Stomach (tissue), 9 donors: ENCODE results near the gene SSH2. TPM values are rescaled to one million over a fixed set of nuclear protein-coding genes. Genes with fewer than 3 reads are reported as not detected.

Experiments
- DNase-seq, 2 donors: peaks; one replicate each; pipeline versions ENCODE4 v3.0.0 to v3.0.0-alpha.2; 2013 to 2019
- H3K27ac ChIP-seq, 5 donors: fragments of 200-600 bp in 4 of 5; sonication (generic) in 4 of 5; one replicate each; pipeline ENCODE4 v1.5.1; 2013 to 2019; ENCODE audit warnings: mild to moderate bottlenecking in 1 of 5, moderate library complexity in 1 of 5
- H3K27me3 ChIP-seq, 3 donors: fragments of 200-600 bp; sonication (generic); one replicate each; pipeline ENCODE4 v1.5.1; 2017 to 2019; ENCODE audit warnings: mixed run types in 1 of 3
- H3K36me3 ChIP-seq, 4 donors: fragments of 200-600 bp; sonication (generic); 1 replicate in 3 of 4; 2 replicates in 1 of 4; pipeline ENCODE4 v1.5.1; 2016 to 2019
- H3K4me1 ChIP-seq, 4 donors: fragments of 200-600 bp; sonication (generic); one replicate each; pipeline ENCODE4 v1.5.1; 2016 to 2019
- H3K4me3 ChIP-seq, 4 donors: fragments of 200-600 bp; sonication (generic) in 3 of 4; one replicate each; pipeline ENCODE4 v1.5.1; 2016 to 2019; ENCODE audit warnings: mild to moderate bottlenecking in 1 of 4
- H3K9me3 ChIP-seq, 4 donors: fragments of 200-600 bp; sonication (generic); one replicate each; pipeline ENCODE4 v1.5.1; 2016 to 2019
- CTCF ChIP-seq, 7 experiments: fragments of 450-650 bp in 4 of 7; fragments of 200-600 bp in 3 of 7; sonication (generic) in 3 of 7; IDR thresholded peaks; one replicate each; pipeline ENCODE4 v1.5.1; 2016 to 2019; ENCODE audit warnings: antibody characterized with exemption in 7 of 7, control low read depth in 2 of 7, mild to moderate bottlenecking in 1 of 7
- EP300 ChIP-seq: sonication (generic); formaldehyde crosslinking; IDR thresholded peaks from one replicate; pipeline ENCODE4 v1.6.1; 2017; ENCODE audit warnings: antibody characterized with exemption
- POLR2A ChIP-seq, 4 donors: fragments of 450-650 bp; IDR thresholded peaks; one replicate each; pipeline ENCODE4 v1.6.1; 2016; ENCODE audit warnings: antibody characterized with exemption in 4 of 4, control low read depth in 2 of 4, mild to moderate bottlenecking in 1 of 4, moderate library complexity in 1 of 4
- POLR2AphosphoS5 ChIP-seq, 3 donors: sonication (generic); formaldehyde crosslinking; IDR thresholded peaks; one replicate each; pipeline ENCODE4 v1.6.1; 2016; ENCODE audit warnings: antibody characterized with exemption in 3 of 3
- WGBS, 5 donors: extraction: QIAGEN DNeasy Blood & Tissue Kit in 3 of 5; methylation state at CpG; one replicate each; pipeline versions ENCODE4 v1.1.5 to v1.1.7; 2013 to 2018; 5-methylcytosine and 5-hydroxymethylcytosine counted together
- intact Hi-C: fragments of 100-400 bp; cut with DNase I; formaldehyde crosslinking; loops from one replicate; pipeline ENCODE4 v1.15.1; 2023; ENCODE audit warnings: low total_unique reads
- polyA plus RNA-seq, 3 donors: library from polyadenylated mRNA; stranded (reverse); fragments of 200-250 nt; gene quantifications; one replicate each; pipeline ENCODE4 v1.2.3, GENCODE V29; 2013
- total RNA-seq, 5 donors: library from RNA; depleted of rRNA; stranded (reverse); fragments of >200 nt; gene quantifications; one replicate each; pipeline versions ENCODE4 v1.1.0 to v1.2.3, GENCODE V29; 2014 to 2016
- donor health status: healthy with polysubstance abuse.
- donor health status: Bipolar disorder and iron deficiency.
- donor health status: healthy.

SSH2 gene
- total and polyA plus RNA-seq, 8 donors = 7.8 to 44.9 (median 24.1) TPM

- H3K36me3 ChIP-seq = peaks cover 10 to 29% (median 26%) of the 10 kb centered on the region in 4 donors
- TF ChIP-seq CTCF (IDR thresholded peaks at IDR 0.05) (no peak), POLR2AphosphoS5 (IDR thresholded peaks at IDR 0.05) (no peak), POLR2A (IDR thresholded peaks at IDR 0.05) (no peak), EP300 (no peak)
- H3K4me3 ChIP-seq = no peak overlapping the region
- H3K9me3 ChIP-seq = no peaks in the 10 kb centered on the region
- WGBS, 5 donors = 83 to 89% (median 86%) methylated on average over 1 of the region's 1 CpG
- no peak for DNase-seq
- no peaks in the 10 kb centered on the region for H3K27me3 ChIP-seq
- peak overlapping the region; percentile 14 to 79 (median 73) for H3K27ac ChIP-seq
- intact Hi-C loops = loop anchor here (10.0 kb wide), 1 partner anchor 131 kb away; no protein-coding TSS in a partner anchor
- peaks cover 9 to 79% (median 45%) of the 10 kb centered on the region in 4 donors for H3K4me1 ChIP-seq
These were observed 286.2 kb downstream of the SSH2 start for GRCh38 chr17:29643817-29644160.

- WGBS, 5 donors = 66 to 80% (median 77%) methylated on average over 2 of the region's 2 CpGs
- Histone ChIP-seq H3K36me3 (peaks cover 0 to 18% (median 14%) of the 10 kb centered on the region in 4 donors), H3K27me3 (no peaks in the 10 kb centered on the region), H3K27ac (peak overlapping the region in 2 of 5 donors; percentile 73 to 77), H3K9me3 (no peaks in the 10 kb centered on the region), H3K4me3 (no peak overlapping the region), H3K4me1 (peaks cover 9 to 79% (median 45%) of the 10 kb centered on the region in 4 donors)
- no peak for DNase-seq
- intact Hi-C loops = loop anchor here (10.0 kb wide), 1 partner anchor 133 kb away; no protein-coding TSS in a partner anchor
- no peak for TF ChIP-seq POLR2AphosphoS5 (IDR thresholded peaks at IDR 0.05)
- no peak for TF ChIP-seq POLR2A (IDR thresholded peaks at IDR 0.05)
- no peak for TF ChIP-seq CTCF (IDR thresholded peaks at IDR 0.05)
- TF ChIP-seq EP300 = no peak
These were observed 287.8 kb downstream of the SSH2 start for GRCh38 chr17:29642171-29642611.

GRCh38 chr17:29640981-29641642, 288.9 kb downstream of the SSH2 start:
- TF ChIP-seq EP300 (no peak), POLR2AphosphoS5 (IDR thresholded peaks at IDR 0.05) (no peak), CTCF (IDR thresholded peaks at IDR 0.05) (no peak), POLR2A (IDR thresholded peaks at IDR 0.05) (no peak)
- Histone ChIP-seq H3K27ac (peak overlapping the region in 3 of 5 donors; percentile 34 to 71 (median 70)), H3K4me3 (no peak overlapping the region), H3K4me1 (peaks cover 9 to 71% (median 39%) of the 10 kb centered on the region in 4 donors), H3K9me3 (no peaks in the 10 kb centered on the region), H3K36me3 (peaks cover 0 to 21% (median 13%) of the 10 kb centered on the region in 4 donors), H3K27me3 (no peaks in the 10 kb centered on the region)
- no peak for DNase-seq
- WGBS, 5 donors = 76 to 90% (median 83%) methylated on average over 7 of the region's 7 CpGs
- intact Hi-C loops = loop anchor here (10.0 kb wide), 1 partner anchor 134 kb away; no protein-coding TSS in a partner anchor

GRCh38 chr17:29640413-29640812, 289.6 kb downstream of the SSH2 start:
- no peak for DNase-seq
- H3K36me3 ChIP-seq = peaks cover 0 to 28% (median 18%) of the 10 kb centered on the region in 4 donors
- H3K9me3 ChIP-seq = no peaks in the 10 kb centered on the region
- no peak for TF ChIP-seq POLR2AphosphoS5 (IDR thresholded peaks at IDR 0.05)
- TF ChIP-seq POLR2A (IDR thresholded peaks at IDR 0.05) = no peak
- no peak for TF ChIP-seq CTCF (IDR thresholded peaks at IDR 0.05)
- no peak for TF ChIP-seq EP300
- intact Hi-C loops = loop anchor here (10.0 kb wide), 1 partner anchor 134 kb away; no protein-coding TSS in a partner anchor
- 50 to 72% (median 57%) methylated on average over 2 of the region's 2 CpGs for WGBS, 5 donors
- peak overlapping the region in 4 of 5 donors; percentile 34 to 71 (median 60) for H3K27ac ChIP-seq
- no peak overlapping the region for H3K4me3 ChIP-seq
- H3K27me3 ChIP-seq = no peaks in the 10 kb centered on the region
- peaks cover 4 to 64% (median 34%) of the 10 kb centered on the region in 4 donors for H3K4me1 ChIP-seq
